GM23338 (cell line): ENCODE results near the gene ITGA1. TPM values are rescaled to one million over a fixed set of nuclear protein-coding genes. Genes with fewer than 3 reads are reported as not detected.

Source experiments
- ATAC-seq: fragments of 200-7000 bp; cut with Tn5 transposase; 3 replicates; pipeline ENCODE4 v1.9.1; 2020
- DNase-seq: peaks from one replicate; pipeline ENCODE4 v3.0.0-alpha.2; 2015; ENCODE audit warnings: low spot score
- H2AFZ ChIP-seq: fragments of 200-600 bp; sonication (generic); 2 replicates; pipeline ENCODE4 v1.8.0; 2016; ENCODE audit warnings: antibody characterized with exemption, mild to moderate bottlenecking, moderate library complexity
- H3F3A ChIP-seq: fragments of 200-600 bp; sonication (generic); replicated peaks from 2 replicates; pipeline ENCODE4 v1.8.0; 2017; ENCODE audit warnings: antibody characterized with exemption, mixed run types, low read depth
- H3K27ac ChIP-seq: fragments of 200-600 bp; sonication (generic); 2 replicates; pipeline ENCODE4 v1.6.1; 2016; ENCODE audit warnings: low read depth
- H3K27me3 ChIP-seq: fragments of 200-600 bp; sonication (generic); 2 replicates; pipeline ENCODE4 v1.8.0; 2016; ENCODE audit warnings: mild to moderate bottlenecking, mixed run types, moderate library complexity; ENCODE audit not compliant: insufficient read depth
- H3K36me3 ChIP-seq: fragments of 200-600 bp; sonication (generic); 2 replicates; pipeline ENCODE4 v1.8.0; 2016; ENCODE audit warnings: mild to moderate bottlenecking; ENCODE audit not compliant: insufficient read depth
- H3K4me1 ChIP-seq: fragments of 200-600 bp; sonication (generic); 2 replicates; pipeline ENCODE4 v1.8.0; 2016; ENCODE audit warnings: mild to moderate bottlenecking, moderate library complexity; ENCODE audit not compliant: insufficient read depth
- H3K4me2 ChIP-seq: fragments of 200-600 bp; sonication (generic); 2 replicates; pipeline ENCODE4 v1.7.1; 2017; ENCODE audit warnings: mixed run types
- H3K4me3 ChIP-seq: fragments of 200-600 bp; sonication (generic); 2 replicates; pipeline ENCODE4 v1.6.1; 2016; ENCODE audit warnings: mixed run types
- H3K79me2 ChIP-seq: fragments of 200-600 bp; sonication (generic); replicated peaks from 2 replicates; pipeline ENCODE4 v1.8.0; 2017; ENCODE audit warnings: mild to moderate bottlenecking; ENCODE audit not compliant: insufficient read depth
- H3K9me2 ChIP-seq: fragments of 200-600 bp; sonication (generic); 2 replicates; pipeline ENCODE4 v1.8.0; 2017; ENCODE audit not compliant: insufficient read depth
- H4K20me1 ChIP-seq: fragments of 200-600 bp; sonication (generic); replicated peaks from 2 replicates; pipeline ENCODE4 v1.8.0; 2017; ENCODE audit warnings: mild to moderate bottlenecking; ENCODE audit not compliant: insufficient read depth
- H3K27ac Mint-ChIP-seq: 2 replicates; pipeline ENCODE4 v1.8.0; 2020; ENCODE audit warnings: inconsistent platforms, mild to moderate bottlenecking, moderate library complexity, mixed read lengths
- H3K27me3 Mint-ChIP-seq: 3 replicates; pipeline ENCODE4 v1.8.0; 2022; ENCODE audit warnings: low read depth, mild to moderate bottlenecking, moderate library complexity, mixed read lengths, inconsistent platforms; ENCODE audit not compliant: insufficient read depth, poor library complexity
- H3K36me3 Mint-ChIP-seq: 3 replicates; pipeline ENCODE4 v1.8.0; 2021; ENCODE audit warnings: low read depth, mild to moderate bottlenecking, inconsistent platforms, moderate library complexity, mixed read lengths
- H3K4me1 Mint-ChIP-seq: 3 replicates; pipeline ENCODE4 v1.8.0; 2020; ENCODE audit warnings: mild to moderate bottlenecking, inconsistent platforms, mixed read lengths
- H3K4me3 Mint-ChIP-seq: 3 replicates; pipeline ENCODE4 v1.8.0; 2021; ENCODE audit warnings: moderate library complexity, mild to moderate bottlenecking, inconsistent platforms, mixed read lengths
- H3K9me3 Mint-ChIP-seq: 3 replicates; pipeline ENCODE4 v1.8.0; 2020; ENCODE audit warnings: moderate library complexity, mild to moderate bottlenecking, inconsistent platforms, mixed read lengths
- CREB1 ChIP-seq: fragments of 250-450 bp; sonication (Bioruptor Pico); IDR thresholded peaks from 2 replicates; pipeline ENCODE4 v1.5.0; 2020; ENCODE audit warnings: low read depth, mild to moderate bottlenecking, moderate library complexity
- EZH2 ChIP-seq: fragments of 200-600 bp; sonication (generic); IDR thresholded peaks from one replicate; pipeline ENCODE4 v1.8.0; 2017; ENCODE audit warnings: antibody characterized with exemption, mild to moderate bottlenecking, low read depth; ENCODE audit not compliant: unreplicated experiment
- EZH2phosphoT487 ChIP-seq: fragments of 200-600 bp; sonication (generic); IDR thresholded peaks from one replicate; pipeline ENCODE4 v1.8.1; 2018; ENCODE audit warnings: antibody characterized with exemption; ENCODE audit not compliant: unreplicated experiment
- JUNB ChIP-seq: IDR thresholded peaks from one replicate; pipeline ENCODE4 v1.6.1; 2016; ENCODE audit warnings: antibody characterized with exemption; ENCODE audit not compliant: unreplicated experiment
- NANOG ChIP-seq: IDR thresholded peaks from 2 replicates; pipeline ENCODE4 v1.6.1; 2016; ENCODE audit warnings: antibody characterized with exemption, borderline replicate concordance
- POLR2AphosphoS5 ChIP-seq: IDR thresholded peaks from 2 replicates; pipeline ENCODE4 v1.6.1; 2016; ENCODE audit warnings: antibody characterized with exemption, low read depth
- STAT1 ChIP-seq: IDR thresholded peaks from one replicate; pipeline ENCODE4 v1.6.1; 2016; ENCODE audit warnings: antibody characterized with exemption; ENCODE audit not compliant: unreplicated experiment
- ZNF331 ChIP-seq: fragments of 250-450 bp; sonication (Bioruptor Pico); IDR thresholded peaks from 2 replicates; pipeline ENCODE4 v1.5.0; 2020; ENCODE audit warnings: low read depth, mild to moderate bottlenecking, moderate library complexity
- polyA plus RNA-seq: library from polyadenylated mRNA; unstranded; fragments of >200 nt; fragmentation: Nextera tagmentation; extraction: Ambion mirVana; gene quantifications from 2 replicates; pipeline ENCODE4 v1.2.1, GENCODE V29; 2016
- total RNA-seq: library from RNA; depleted of rRNA; stranded (reverse); fragments of >200 nt; shearing (Covaris generic); gene quantifications from 2 replicates; pipeline ENCODE4 v1.2.3, GENCODE V29; 2014
- TF ChIP-seq, protein P1 (sequence below): IDR thresholded peaks from one replicate; pipeline ENCODE4 v1.6.1; 2018; ENCODE audit warnings: antibody characterized with exemption; ENCODE audit not compliant: unreplicated experiment
- TF ChIP-seq, protein P2 (sequence below), 2 experiments: fragments of 200-600 bp in 1 of 2; sonication (generic) in 1 of 2; conservative IDR thresholded peaks; 2 replicates each; pipeline versions ENCODE4 v1.5.1 to v1.6.1; 2016 to 2017; ENCODE audit warnings: antibody characterized with exemption in 2 of 2, low read depth in 2 of 2, mild to moderate bottlenecking in 2 of 2, moderate library complexity in 1 of 2
- TF ChIP-seq, protein P3 (sequence below): IDR thresholded peaks from 2 replicates; pipeline ENCODE4 v1.6.1; 2016; ENCODE audit warnings: antibody characterized with exemption
- TF ChIP-seq, protein P4 (sequence below): fragments of 250-450 bp; sonication (Bioruptor Pico); IDR thresholded peaks from 2 replicates; pipeline ENCODE4 v1.5.0; 2020; ENCODE audit warnings: mild to moderate bottlenecking, moderate library complexity

Gene ITGA1
- total and polyA plus RNA-seq, 2 experiments from 2014 or later: 1.8 to 4.9 TPM

DNA sequence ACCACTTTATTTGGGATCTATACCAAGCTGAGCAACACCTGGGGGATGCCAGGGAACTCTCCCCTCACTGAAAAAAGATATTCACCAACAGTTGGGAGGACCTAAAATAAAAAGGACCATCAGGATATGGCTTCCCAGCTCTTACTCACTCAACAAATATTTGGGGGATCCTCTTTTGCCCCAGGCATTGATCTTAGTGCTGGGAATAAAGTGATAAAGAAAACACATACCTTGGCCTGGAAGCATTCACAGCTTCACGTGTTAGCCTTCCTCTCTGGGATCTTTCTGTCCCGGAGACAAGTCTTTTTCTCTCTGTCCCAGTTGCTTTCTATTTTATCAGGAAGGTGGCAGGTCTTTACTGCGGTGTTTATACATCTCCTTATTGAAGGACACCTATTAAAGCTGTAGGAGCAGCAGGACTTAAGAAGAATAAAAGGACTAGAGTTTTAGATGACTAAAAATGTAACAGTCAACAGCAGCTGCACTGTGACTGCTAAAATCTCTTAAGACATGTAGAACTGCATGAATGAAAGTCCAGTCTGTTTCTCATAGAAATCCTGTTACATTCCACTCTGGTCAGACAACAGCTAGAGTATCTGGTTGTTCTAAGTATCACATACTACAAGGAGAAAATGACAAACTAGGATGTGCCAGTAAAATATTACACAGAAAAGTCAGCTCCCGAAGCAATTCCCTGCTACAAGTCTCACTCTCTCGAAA lies 111.4 kb downstream of the ITGA1 start:
- Histone ChIP-seq H3K36me3 (no peaks in the 10 kb centered on the region), H3K4me2 (no peak overlapping the region), H3K27me3 (no peaks in the 10 kb centered on the region), H2AFZ (no peak overlapping the region), H3F3A (no peaks in the 10 kb centered on the region), H3K27ac (no peak overlapping the region), H3K79me2 (no peaks in the 10 kb centered on the region), H4K20me1 (no peaks in the 10 kb centered on the region), H3K4me3 (no peak overlapping the region), H3K4me1 (no peaks in the 10 kb centered on the region), H3K9me2 (no peaks in the 10 kb centered on the region)
- H3K4me1 Mint-ChIP-seq: 0 out of 3 replicates have a peak, but pooled peaks cover 2% of the 10 kb centered on the region
- ATAC-seq (no peak), DNase-seq (no peak)
- H3K4me3 Mint-ChIP-seq: no peak overlapping the region
- H3K27me3 Mint-ChIP-seq: peaks cover 2% of the 10 kb centered on the region
- TF ChIP-seq ZNF331 (CRISPR knock-in tag) (no peak), STAT1 (no peak), EZH2phosphoT487 (no peak), EZH2 (no peak), NANOG (no peak), CREB1 (CRISPR knock-in tag) (no peak), JUNB (no peak), POLR2AphosphoS5 (no peak)
- TF ChIP-seq, protein P1, sequence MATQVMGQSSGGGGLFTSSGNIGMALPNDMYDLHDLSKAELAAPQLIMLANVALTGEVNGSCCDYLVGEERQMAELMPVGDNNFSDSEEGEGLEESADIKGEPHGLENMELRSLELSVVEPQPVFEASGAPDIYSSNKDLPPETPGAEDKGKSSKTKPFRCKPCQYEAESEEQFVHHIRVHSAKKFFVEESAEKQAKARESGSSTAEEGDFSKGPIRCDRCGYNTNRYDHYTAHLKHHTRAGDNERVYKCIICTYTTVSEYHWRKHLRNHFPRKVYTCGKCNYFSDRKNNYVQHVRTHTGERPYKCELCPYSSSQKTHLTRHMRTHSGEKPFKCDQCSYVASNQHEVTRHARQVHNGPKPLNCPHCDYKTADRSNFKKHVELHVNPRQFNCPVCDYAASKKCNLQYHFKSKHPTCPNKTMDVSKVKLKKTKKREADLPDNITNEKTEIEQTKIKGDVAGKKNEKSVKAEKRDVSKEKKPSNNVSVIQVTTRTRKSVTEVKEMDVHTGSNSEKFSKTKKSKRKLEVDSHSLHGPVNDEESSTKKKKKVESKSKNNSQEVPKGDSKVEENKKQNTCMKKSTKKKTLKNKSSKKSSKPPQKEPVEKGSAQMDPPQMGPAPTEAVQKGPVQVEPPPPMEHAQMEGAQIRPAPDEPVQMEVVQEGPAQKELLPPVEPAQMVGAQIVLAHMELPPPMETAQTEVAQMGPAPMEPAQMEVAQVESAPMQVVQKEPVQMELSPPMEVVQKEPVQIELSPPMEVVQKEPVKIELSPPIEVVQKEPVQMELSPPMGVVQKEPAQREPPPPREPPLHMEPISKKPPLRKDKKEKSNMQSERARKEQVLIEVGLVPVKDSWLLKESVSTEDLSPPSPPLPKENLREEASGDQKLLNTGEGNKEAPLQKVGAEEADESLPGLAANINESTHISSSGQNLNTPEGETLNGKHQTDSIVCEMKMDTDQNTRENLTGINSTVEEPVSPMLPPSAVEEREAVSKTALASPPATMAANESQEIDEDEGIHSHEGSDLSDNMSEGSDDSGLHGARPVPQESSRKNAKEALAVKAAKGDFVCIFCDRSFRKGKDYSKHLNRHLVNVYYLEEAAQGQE: no peak
- TF ChIP-seq, protein P2, sequence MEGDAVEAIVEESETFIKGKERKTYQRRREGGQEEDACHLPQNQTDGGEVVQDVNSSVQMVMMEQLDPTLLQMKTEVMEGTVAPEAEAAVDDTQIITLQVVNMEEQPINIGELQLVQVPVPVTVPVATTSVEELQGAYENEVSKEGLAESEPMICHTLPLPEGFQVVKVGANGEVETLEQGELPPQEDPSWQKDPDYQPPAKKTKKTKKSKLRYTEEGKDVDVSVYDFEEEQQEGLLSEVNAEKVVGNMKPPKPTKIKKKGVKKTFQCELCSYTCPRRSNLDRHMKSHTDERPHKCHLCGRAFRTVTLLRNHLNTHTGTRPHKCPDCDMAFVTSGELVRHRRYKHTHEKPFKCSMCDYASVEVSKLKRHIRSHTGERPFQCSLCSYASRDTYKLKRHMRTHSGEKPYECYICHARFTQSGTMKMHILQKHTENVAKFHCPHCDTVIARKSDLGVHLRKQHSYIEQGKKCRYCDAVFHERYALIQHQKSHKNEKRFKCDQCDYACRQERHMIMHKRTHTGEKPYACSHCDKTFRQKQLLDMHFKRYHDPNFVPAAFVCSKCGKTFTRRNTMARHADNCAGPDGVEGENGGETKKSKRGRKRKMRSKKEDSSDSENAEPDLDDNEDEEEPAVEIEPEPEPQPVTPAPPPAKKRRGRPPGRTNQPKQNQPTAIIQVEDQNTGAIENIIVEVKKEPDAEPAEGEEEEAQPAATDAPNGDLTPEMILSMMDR (conservative IDR thresholded peaks at IDR 0.05; ENCODE audit: low read depth in 2 of 2): no peak
- TF ChIP-seq, protein P3, sequence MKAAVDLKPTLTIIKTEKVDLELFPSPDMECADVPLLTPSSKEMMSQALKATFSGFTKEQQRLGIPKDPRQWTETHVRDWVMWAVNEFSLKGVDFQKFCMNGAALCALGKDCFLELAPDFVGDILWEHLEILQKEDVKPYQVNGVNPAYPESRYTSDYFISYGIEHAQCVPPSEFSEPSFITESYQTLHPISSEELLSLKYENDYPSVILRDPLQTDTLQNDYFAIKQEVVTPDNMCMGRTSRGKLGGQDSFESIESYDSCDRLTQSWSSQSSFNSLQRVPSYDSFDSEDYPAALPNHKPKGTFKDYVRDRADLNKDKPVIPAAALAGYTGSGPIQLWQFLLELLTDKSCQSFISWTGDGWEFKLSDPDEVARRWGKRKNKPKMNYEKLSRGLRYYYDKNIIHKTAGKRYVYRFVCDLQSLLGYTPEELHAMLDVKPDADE: no peak
- TF ChIP-seq, protein P4, sequence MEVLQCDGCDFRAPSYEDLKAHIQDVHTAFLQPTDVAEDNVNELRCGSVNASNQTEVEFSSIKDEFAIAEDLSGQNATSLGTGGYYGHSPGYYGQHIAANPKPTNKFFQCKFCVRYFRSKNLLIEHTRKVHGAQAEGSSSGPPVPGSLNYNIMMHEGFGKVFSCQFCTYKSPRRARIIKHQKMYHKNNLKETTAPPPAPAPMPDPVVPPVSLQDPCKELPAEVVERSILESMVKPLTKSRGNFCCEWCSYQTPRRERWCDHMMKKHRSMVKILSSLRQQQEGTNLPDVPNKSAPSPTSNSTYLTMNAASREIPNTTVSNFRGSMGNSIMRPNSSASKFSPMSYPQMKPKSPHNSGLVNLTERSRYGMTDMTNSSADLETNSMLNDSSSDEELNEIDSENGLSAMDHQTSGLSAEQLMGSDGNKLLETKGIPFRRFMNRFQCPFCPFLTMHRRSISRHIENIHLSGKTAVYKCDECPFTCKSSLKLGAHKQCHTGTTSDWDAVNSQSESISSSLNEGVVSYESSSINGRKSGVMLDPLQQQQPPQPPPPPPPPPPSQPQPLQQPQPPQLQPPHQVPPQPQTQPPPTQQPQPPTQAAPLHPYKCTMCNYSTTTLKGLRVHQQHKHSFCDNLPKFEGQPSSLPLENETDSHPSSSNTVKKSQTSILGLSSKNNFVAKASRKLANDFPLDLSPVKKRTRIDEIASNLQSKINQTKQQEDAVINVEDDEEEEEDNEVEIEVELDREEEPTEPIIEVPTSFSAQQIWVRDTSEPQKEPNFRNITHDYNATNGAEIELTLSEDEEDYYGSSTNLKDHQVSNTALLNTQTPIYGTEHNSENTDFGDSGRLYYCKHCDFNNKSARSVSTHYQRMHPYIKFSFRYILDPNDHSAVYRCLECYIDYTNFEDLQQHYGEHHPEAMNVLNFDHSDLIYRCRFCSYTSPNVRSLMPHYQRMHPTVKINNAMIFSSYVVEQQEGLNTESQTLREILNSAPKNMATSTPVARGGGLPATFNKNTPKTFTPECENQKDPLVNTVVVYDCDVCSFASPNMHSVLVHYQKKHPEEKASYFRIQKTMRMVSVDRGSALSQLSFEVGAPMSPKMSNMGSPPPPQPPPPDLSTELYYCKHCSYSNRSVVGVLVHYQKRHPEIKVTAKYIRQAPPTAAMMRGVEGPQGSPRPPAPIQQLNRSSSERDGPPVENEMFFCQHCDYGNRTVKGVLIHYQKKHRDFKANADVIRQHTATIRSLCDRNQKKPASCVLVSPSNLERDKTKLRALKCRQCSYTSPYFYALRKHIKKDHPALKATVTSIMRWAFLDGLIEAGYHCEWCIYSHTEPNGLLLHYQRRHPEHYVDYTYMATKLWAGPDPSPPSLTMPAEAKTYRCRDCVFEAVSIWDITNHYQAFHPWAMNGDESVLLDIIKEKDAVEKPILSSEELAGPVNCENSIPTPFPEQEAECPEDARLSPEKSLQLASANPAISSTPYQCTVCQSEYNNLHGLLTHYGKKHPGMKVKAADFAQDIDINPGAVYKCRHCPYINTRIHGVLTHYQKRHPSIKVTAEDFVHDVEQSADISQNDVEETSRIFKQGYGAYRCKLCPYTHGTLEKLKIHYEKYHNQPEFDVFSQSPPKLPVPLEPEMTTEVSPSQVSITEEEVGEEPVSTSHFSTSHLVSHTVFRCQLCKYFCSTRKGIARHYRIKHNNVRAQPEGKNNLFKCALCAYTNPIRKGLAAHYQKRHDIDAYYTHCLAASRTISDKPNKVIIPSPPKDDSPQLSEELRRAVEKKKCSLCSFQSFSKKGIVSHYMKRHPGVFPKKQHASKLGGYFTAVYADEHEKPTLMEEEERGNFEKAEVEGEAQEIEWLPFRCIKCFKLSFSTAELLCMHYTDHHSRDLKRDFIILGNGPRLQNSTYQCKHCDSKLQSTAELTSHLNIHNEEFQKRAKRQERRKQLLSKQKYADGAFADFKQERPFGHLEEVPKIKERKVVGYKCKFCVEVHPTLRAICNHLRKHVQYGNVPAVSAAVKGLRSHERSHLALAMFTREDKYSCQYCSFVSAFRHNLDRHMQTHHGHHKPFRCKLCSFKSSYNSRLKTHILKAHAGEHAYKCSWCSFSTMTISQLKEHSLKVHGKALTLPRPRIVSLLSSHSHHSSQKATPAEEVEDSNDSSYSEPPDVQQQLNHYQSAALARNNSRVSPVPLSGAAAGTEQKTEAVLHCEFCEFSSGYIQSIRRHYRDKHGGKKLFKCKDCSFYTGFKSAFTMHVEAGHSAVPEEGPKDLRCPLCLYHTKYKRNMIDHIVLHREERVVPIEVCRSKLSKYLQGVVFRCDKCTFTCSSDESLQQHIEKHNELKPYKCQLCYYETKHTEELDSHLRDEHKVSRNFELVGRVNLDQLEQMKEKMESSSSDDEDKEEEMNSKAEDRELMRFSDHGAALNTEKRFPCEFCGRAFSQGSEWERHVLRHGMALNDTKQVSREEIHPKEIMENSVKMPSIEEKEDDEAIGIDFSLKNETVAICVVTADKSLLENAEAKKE (CRISPR knock-in tag): no peak
- H3K27ac Mint-ChIP-seq: no peak overlapping the region
- H3K36me3 Mint-ChIP-seq: no peaks in the 10 kb centered on the region
- H3K9me3 Mint-ChIP-seq: no peaks in the 10 kb centered on the region
